Measurements from ENCODE around the gene ILK.

DNA sequence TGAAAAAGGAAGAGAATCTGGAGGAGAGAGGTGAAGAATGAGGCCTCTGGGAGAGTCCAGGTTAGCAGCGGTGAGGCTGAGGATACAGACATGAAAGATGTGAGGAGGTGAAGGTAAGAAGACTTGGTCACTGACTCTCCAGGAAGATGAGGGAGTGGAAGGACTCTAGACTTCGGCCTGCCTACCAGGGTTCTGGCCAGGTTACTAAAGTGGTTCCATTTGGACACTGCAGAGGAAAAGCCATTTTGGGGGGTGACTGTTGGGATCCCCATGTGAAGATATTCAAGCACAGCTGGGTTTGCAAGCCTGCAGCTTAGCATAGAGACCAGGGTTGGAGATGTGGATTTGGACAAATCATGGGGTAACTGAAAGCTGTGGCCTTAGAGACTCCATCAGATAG, 44.3 kb downstream of the ILK start:
- TF ChIP-seq, protein P1, sequence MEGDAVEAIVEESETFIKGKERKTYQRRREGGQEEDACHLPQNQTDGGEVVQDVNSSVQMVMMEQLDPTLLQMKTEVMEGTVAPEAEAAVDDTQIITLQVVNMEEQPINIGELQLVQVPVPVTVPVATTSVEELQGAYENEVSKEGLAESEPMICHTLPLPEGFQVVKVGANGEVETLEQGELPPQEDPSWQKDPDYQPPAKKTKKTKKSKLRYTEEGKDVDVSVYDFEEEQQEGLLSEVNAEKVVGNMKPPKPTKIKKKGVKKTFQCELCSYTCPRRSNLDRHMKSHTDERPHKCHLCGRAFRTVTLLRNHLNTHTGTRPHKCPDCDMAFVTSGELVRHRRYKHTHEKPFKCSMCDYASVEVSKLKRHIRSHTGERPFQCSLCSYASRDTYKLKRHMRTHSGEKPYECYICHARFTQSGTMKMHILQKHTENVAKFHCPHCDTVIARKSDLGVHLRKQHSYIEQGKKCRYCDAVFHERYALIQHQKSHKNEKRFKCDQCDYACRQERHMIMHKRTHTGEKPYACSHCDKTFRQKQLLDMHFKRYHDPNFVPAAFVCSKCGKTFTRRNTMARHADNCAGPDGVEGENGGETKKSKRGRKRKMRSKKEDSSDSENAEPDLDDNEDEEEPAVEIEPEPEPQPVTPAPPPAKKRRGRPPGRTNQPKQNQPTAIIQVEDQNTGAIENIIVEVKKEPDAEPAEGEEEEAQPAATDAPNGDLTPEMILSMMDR (IDR thresholded peaks at IDR 0.05), result no peak
- TF ChIP-seq POLR2A (IDR thresholded peaks at IDR 0.05), result no peak

Data from Peyer's patch (tissue), 4 donors.